Measurements from ENCODE around the gene TMEM120B.

DNA sequence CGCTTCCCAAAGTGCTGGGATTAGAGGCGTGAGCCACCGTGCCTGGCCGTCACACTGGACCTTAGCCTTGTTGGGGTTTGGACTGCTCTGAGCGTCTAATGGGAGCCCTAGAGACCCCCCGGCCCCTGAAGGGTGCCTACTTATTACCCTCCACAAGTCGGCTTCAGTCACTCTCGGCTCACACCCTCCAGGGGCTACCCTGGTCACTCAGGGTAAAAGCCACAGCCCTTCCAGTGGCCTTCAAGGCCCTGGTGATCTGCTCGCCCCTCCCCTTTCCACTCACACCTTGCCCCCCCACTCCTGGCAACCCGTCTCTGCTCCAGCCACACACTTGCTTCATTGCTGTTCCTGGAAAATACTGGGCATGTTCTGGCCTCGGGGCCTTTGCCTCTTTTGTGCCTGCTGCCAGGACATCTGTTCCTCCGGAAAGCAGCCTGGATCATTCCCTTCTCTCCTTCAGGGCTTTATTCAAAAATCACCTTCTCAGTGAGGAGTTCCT, 39.5 kb upstream of the TMEM120B start:
- TF ChIP-seq, protein P1, sequence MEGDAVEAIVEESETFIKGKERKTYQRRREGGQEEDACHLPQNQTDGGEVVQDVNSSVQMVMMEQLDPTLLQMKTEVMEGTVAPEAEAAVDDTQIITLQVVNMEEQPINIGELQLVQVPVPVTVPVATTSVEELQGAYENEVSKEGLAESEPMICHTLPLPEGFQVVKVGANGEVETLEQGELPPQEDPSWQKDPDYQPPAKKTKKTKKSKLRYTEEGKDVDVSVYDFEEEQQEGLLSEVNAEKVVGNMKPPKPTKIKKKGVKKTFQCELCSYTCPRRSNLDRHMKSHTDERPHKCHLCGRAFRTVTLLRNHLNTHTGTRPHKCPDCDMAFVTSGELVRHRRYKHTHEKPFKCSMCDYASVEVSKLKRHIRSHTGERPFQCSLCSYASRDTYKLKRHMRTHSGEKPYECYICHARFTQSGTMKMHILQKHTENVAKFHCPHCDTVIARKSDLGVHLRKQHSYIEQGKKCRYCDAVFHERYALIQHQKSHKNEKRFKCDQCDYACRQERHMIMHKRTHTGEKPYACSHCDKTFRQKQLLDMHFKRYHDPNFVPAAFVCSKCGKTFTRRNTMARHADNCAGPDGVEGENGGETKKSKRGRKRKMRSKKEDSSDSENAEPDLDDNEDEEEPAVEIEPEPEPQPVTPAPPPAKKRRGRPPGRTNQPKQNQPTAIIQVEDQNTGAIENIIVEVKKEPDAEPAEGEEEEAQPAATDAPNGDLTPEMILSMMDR (IDR thresholded peaks at IDR 0.05), result no peak
- TF ChIP-seq POLR2A (IDR thresholded peaks at IDR 0.05), result no peak
